CD4-positive, alpha-beta T cell treated with Interleukin-17A for 1 hour (primary cell): ENCODE data around the gene IL23R.
A peak's percentile ranks its signal among the peaks of the same experiment; 100 is the strongest.
"Not testable (repeated sequence)": the region's sequence is repeated elsewhere in the genome, so short reads cannot be mapped to it uniquely, and the experiment has no call there.

Experiments used
- DNase-seq: peaks from one replicate; pipeline ENCODE4 v3.0.0-alpha.2; 2020

The IL23R gene

GRCh38 chr1:67166196-67166595, at the start of gene IL23R:
TSS of gene IL23R (plus strand) at chr1:67166454. CDS start at chr1:67168121, 1,667 bp downstream.
- peak; percentile 56 for DNase-seq

- no peak for DNase-seq
Observed at GRCh38 chr1:67118191-67118590, 48.1 kb upstream of the IL23R start.

- no peak for DNase-seq
Observed at GRCh38 chr1:67118646-67119045, 47.6 kb upstream of the IL23R start.

GRCh38 chr1:67120855-67121619, 45.2 kb upstream of the IL23R start:
- DNase-seq, result no peak

- DNase-seq, result no peak
Observed at GRCh38 chr1:67124455-67124854, 41.8 kb upstream of the IL23R start.

GRCh38 chr1:67126111-67126746, 40.0 kb upstream of the IL23R start:
- no peak for DNase-seq

- no peak for DNase-seq
Observed at GRCh38 chr1:67126974-67127373, 39.3 kb upstream of the IL23R start.

- no peak for DNase-seq
Observed at GRCh38 chr1:67130673-67131072, 35.6 kb upstream of the IL23R start.

- no peak for DNase-seq
Observed at GRCh38 chr1:67133177-67133576, 33.1 kb upstream of the IL23R start.

- no peak for DNase-seq
Observed at GRCh38 chr1:67134695-67135094, 31.6 kb upstream of the IL23R start, which contains the start of gene C1orf141. TSS of gene C1orf141 (minus strand) at chr1:67134970. CDS start at chr1:67127240, 7,730 bp downstream.

- no peak for DNase-seq
Observed at GRCh38 chr1:67135354-67135753, 30.9 kb upstream of the IL23R start.

- no peak for DNase-seq
Observed at GRCh38 chr1:67137307-67137753, 28.9 kb upstream of the IL23R start.

- no peak for DNase-seq
Observed at GRCh38 chr1:67138813-67139499, 27.3 kb upstream of the IL23R start.

GRCh38 chr1:67140460-67140859, 25.8 kb upstream of the IL23R start:
- DNase-seq, result no peak

- DNase-seq, result not testable (repeated sequence)
Observed at GRCh38 chr1:67141832-67142231, 24.4 kb upstream of the IL23R start.

- DNase-seq, result peak; percentile 26
Observed at GRCh38 chr1:67142931-67143330, 23.3 kb upstream of the IL23R start.

- DNase-seq, result no peak
Observed at GRCh38 chr1:67143966-67144365, 22.3 kb upstream of the IL23R start.

GRCh38 chr1:67144696-67145095, 21.6 kb upstream of the IL23R start:
- peak; percentile 38 for DNase-seq

- no peak for DNase-seq
Observed at GRCh38 chr1:67146101-67146500, 20.2 kb upstream of the IL23R start.

GRCh38 chr1:67146539-67146938, 19.7 kb upstream of the IL23R start:
- DNase-seq, result no peak

- not testable (repeated sequence) for DNase-seq
Observed at GRCh38 chr1:67147973-67148372, 18.3 kb upstream of the IL23R start.

GRCh38 chr1:67148516-67149178, 17.6 kb upstream of the IL23R start:
- no peak for DNase-seq

GRCh38 chr1:67149179-67149770, 17.0 kb upstream of the IL23R start:
- peak; percentile 70 for DNase-seq
